ENCODE data around the gene MINAR2. TPM values are rescaled to one million over a fixed set of nuclear protein-coding genes. Genes with fewer than 3 reads are reported as not detected.
A peak's percentile ranks its signal among the peaks of the same experiment; 100 is the strongest.

The MINAR2 gene
- total RNA-seq, 6 donors from 2014 or later: not detected

GRCh38 chr5:129804705-129805104, 56.8 kb downstream of the MINAR2 start:
- WGBS, 2 donors: 70 to 82% methylated on average over 6 to 7 of the region's 7 CpGs
- Histone ChIP-seq H3K27me3 (no peaks in the 10 kb centered on the region), H3K4me1 (no peaks in the 10 kb centered on the region), H3K27ac (no peak overlapping the region), H3K4me3 (no peak overlapping the region), H3K36me3 (no peaks in the 10 kb centered on the region), H3K9me3 (no peaks in the 10 kb centered on the region)
- TF ChIP-seq POLR2AphosphoS5 (IDR thresholded peaks at IDR 0.05): no peak
- TF ChIP-seq EP300 (IDR thresholded peaks at IDR 0.05): no peak
- no peak for TF ChIP-seq POLR2A (IDR thresholded peaks at IDR 0.05)
- TF ChIP-seq, protein P1, sequence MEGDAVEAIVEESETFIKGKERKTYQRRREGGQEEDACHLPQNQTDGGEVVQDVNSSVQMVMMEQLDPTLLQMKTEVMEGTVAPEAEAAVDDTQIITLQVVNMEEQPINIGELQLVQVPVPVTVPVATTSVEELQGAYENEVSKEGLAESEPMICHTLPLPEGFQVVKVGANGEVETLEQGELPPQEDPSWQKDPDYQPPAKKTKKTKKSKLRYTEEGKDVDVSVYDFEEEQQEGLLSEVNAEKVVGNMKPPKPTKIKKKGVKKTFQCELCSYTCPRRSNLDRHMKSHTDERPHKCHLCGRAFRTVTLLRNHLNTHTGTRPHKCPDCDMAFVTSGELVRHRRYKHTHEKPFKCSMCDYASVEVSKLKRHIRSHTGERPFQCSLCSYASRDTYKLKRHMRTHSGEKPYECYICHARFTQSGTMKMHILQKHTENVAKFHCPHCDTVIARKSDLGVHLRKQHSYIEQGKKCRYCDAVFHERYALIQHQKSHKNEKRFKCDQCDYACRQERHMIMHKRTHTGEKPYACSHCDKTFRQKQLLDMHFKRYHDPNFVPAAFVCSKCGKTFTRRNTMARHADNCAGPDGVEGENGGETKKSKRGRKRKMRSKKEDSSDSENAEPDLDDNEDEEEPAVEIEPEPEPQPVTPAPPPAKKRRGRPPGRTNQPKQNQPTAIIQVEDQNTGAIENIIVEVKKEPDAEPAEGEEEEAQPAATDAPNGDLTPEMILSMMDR (IDR thresholded peaks at IDR 0.05): no peak
- no peak for ATAC-seq (ENCODE audit: low FRiP score in 2 of 2)
- DNase-seq: peak in 1 of 2 donors; percentile 8

- ATAC-seq (ENCODE audit: low FRiP score in 2 of 2): no peak
Measured at GRCh38 chr5:129807162-129807814, 59.4 kb downstream of the MINAR2 start.

More at GRCh38 chr5:129807162-129807814, 59.4 kb downstream of the MINAR2 start:
- no peak for TF ChIP-seq POLR2A (IDR thresholded peaks at IDR 0.05)
- TF ChIP-seq EP300 (IDR thresholded peaks at IDR 0.05): no peak
- TF ChIP-seq, protein P1 (IDR thresholded peaks at IDR 0.05): no peak
- no peak for TF ChIP-seq POLR2AphosphoS5 (IDR thresholded peaks at IDR 0.05)
- no peak overlapping the region for H3K27ac ChIP-seq
- H3K36me3 ChIP-seq: no peaks in the 10 kb centered on the region
- H3K9me3 ChIP-seq: no peaks in the 10 kb centered on the region
- H3K4me1 ChIP-seq: no peaks in the 10 kb centered on the region
- WGBS, 2 donors: 67 to 77% methylated on average over 3 of the region's 3 CpGs
- no peak overlapping the region for H3K4me3 ChIP-seq
- H3K27me3 ChIP-seq: no peaks in the 10 kb centered on the region
- no peak for DNase-seq

Other genes starting within 250 kb of the MINAR2 start
- gene CHSY3, start 156.4 kb downstream of the MINAR2 start, total RNA-seq: 1 to 10 TPM; 3.1 to 7.5 (median 6.3) TPM